Inflammatory macrophage (primary cell): Measurements from ENCODE around the gene CIAPIN1.
"Not testable (repeated sequence)": the region's sequence is repeated elsewhere in the genome, so short reads cannot be mapped to it uniquely, and the experiment has no call there.

Experiments used
- DNase-seq, 2 donors: peaks; one replicate each; pipeline ENCODE4 v3.0.0-alpha.2; 2020 to 2022

The CIAPIN1 gene

GRCh38 chr16:57476546-57477410 is 29.6 kb upstream of the CIAPIN1 start:
- no peak for DNase-seq

- peak; percentile 22 to 41 for DNase-seq
Observed at GRCh38 chr16:57475711-57476339, 28.6 kb upstream of the CIAPIN1 start.

DNA sequence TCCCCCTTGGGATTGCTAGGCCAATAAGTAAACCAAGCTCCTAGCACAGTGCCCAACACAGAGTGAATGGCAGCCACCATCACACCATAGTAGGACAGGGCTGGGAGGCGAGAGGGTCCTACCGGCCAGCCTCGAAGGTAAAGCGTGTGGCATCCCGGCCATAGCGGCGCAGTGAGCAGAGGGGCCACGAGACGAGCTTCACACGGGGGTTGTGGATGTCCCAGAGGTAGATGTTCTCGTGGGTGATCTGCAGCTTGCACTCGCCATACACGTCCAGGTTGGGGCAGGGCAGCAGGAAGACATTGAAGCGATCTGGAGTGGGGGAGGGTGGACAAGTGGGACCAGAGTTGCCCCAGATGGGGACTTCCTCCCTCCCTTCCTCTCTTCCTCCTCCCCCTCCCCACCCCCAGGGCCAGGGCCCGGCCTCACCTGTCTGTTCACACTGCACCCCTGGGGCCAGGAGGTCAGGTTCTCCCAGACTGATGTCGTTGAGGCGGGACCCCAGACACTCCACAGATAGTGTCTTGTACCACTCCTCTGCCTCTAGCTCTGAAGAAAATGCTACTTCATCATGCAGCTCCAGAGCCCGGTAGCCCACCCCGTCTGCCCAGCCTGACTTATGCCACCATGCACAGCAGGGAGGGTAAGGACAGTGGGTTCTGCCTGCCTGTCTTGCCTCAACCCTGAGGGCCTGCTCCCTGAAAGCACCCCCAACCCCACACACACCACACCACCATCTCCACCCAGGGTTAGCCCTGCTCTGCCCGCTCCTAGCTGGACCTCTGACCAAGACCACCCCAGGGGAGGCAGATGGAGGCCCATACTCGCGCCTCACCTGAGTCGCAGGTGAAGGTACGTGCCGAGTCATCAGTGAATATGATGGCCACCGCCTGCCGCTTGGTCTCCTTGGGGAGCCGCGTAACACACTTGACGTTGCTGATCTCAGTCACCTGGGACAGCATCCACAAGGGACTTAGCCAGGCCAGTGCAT is 27.8 kb upstream of the CIAPIN1 start:
- no peak for DNase-seq

DNA sequence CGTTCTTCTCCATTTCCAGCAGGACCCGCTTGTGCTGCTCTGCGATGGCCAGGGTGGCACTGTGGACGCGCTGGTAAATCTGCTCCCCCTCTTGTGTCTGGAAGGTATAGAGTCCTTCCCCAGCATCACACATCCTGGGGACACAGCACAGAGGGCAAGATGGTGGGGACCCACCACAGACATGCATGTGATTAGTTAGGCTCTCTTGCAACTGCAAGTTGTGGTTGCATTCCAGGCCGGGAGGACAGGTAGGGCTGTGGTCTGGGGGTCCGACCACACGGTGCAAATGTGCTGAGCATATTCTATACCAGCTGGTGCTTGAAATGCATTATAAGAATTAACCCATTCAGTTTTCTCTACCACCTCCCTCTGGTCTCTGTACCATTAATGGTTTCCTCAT is 26.7 kb upstream of the CIAPIN1 start:
- DNase-seq: no peak

DNA sequence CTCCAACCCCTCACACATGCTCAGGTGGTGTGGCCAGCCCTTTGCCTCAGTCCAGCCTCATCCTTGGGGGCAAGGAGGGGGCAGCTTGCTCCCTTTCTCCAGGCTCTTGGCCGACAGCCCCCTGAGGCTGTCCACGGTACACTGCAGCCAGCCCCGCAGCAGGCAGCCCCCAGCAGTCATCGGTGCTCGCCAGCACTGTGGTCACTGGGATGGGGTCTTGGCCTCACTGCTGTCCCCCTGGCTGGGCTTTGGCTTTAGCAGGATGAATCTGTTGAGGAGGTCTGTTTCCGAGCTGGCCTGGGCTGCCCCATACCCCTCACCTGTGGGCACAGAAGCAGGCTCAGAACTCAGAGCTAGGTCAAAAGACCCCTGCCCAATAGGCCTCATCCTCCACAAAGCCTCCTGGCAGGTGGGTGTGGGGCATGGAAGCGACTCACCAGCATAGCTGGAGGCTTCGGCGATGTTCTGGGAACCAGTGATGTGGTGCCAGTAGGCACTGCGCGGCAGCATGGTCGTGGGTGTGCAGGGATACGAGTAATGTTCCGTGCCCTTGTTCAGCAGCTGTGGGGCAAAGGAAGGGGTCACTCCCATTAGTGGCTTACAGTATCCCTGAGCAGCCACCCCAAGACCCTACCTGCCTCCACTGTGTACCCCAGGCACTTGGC is 26.1 kb upstream of the CIAPIN1 start:
- DNase-seq: no peak

DNA sequence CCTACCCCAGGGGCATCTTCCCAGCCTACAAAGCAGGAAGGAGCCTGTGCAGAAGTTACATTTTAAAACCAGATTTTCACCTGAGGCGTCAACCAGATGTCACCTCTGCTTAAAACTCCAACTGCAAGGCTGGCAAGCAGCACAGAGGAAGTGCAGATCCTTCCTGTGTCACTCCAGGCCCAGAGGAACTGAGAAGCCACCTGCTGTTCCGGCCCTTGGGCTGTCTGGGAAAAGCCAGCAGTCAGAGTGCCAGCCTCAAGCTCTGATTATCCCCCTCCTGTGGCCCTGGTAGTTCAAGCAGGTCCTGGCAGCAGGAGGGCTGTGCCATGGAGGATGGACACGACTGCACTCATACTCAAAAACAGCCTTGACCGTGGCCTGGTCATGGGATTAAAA is 25.5 kb upstream of the CIAPIN1 start:
- no peak for DNase-seq

GRCh38 chr16:57471852-57472664 is 24.9 kb upstream of the CIAPIN1 start:
- no peak for DNase-seq

- DNase-seq: no peak
Observed at GRCh38 chr16:57471209-57471608, 24.0 kb upstream of the CIAPIN1 start.

GRCh38 chr16:57470711-57471110 is 23.5 kb upstream of the CIAPIN1 start:
- DNase-seq: peak; percentile 51 to 63

DNA sequence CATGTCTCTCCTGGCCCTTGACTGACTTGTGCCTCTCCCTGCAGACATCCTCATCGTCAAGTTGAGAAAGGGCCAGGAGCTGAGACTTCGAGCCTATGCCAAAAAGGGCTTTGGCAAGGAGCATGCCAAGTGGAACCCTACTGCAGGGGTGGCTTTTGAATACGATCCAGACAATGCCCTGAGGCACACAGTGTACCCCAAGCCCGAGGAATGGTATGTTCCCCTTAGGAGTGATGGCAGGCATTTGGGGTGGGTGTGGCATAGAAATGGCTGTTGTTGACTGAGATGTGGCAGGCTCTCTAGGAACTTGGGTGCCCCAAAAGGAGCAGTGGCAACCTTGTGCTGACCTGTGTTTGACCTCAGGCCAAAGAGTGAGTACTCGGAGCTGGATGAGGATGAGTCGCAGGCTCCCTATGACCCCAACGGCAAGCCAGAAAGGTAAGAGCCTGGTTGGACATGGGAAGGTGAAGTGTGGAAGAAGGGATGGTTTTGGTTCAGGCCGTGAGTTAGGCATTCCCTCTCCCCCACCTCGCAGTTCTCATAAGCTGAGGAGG is 22.8 kb upstream of the CIAPIN1 start:
- no peak for DNase-seq

GRCh38 chr16:57469046-57469445 is 21.9 kb upstream of the CIAPIN1 start:
- DNase-seq: no peak

GRCh38 chr16:57468346-57468745 is 21.2 kb upstream of the CIAPIN1 start:
- DNase-seq: no peak

DNA sequence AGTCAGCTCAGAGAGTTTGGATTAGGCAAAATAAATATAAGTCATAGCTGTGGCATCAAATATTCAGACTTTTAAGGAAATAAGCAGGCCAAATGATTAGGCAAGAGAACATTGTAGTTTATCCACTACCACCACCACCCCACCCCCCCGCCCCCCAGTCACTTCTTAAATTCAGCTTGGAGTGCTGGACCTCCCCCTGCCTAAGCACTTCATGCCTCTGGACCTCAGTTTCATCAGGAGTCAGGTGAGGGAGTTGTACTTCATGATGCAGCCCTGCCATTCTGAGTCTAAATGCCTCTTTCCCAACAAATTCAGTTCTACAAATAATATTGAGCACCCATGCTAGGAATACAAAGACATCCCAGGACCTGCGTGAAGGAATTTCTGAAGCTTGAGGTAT is 17.3 kb upstream of the CIAPIN1 start:
- DNase-seq: no peak

- DNase-seq: peak; percentile 15 to 48
Observed at GRCh38 chr16:57462978-57463362, 15.8 kb upstream of the CIAPIN1 start.

DNA sequence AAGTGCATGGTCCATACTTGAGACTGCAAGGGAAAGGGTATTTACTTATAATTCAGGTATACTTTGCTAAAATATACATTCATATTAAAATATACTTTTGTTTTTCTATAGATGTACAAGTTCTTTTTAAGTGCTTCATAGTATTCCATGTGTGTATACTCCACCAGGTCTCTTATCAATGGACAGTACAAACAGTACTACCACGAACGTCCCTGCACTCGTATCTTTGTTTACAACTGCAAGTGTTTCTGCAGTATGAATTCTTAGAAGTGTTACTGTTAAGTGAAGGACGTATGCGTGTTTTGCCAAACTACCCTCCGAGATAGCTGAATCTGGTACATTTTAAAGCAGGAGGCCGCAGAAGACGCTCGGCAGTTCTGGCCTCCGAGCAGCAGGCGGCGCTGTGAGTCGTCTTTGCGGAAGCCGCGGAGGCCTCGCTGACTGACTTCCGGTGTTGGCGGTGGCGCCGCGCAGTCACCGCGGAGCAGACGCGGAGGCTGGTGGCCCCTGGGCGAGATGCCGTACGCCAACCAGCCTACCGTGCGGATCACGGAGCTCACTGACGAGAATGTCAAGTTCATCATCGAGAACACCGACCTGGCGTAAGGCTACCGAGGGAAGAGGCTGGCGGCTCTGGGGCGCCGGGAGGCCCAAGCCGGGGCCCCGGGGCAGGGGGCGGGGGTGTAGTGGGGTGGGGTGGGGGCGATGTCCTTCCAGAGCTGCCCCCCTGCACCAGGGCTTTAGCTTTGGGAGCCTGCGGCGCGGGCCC is 15.2 kb upstream of the CIAPIN1 start, which contains the start of gene POLR2C:
TSS of gene POLR2C (plus strand) at position 471 of the 769 bp plus-strand sequence. CDS start at position 517, 46 bp downstream.
- DNase-seq: peak; percentile 87 to 92

DNA sequence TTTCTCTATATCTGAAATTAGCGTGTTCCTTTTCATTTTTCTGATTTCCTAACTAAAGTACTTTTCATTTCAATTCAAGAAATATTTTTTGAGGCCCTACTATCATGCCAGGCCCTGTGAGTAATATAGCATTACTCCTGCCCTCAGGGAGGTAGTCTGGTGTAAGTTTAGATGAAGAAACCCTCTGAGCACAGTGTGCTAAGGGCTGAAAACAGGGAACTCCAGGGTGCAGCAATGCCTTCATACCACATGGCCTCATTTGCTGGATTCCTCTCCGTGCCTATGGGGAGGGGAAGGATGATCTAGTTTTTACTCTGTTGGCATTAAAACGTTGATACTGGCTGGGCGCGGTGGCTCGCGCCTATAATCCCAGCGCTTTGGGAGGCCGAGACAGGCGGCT is 4.8 kb upstream of the CIAPIN1 start:
- DNase-seq: peak in 1 of 2 donors; percentile 8

GRCh38 chr16:57446531-57447185 is 527 bp downstream of the CIAPIN1 start:
- peak in 1 of 2 donors; percentile 34 for DNase-seq

DNA sequence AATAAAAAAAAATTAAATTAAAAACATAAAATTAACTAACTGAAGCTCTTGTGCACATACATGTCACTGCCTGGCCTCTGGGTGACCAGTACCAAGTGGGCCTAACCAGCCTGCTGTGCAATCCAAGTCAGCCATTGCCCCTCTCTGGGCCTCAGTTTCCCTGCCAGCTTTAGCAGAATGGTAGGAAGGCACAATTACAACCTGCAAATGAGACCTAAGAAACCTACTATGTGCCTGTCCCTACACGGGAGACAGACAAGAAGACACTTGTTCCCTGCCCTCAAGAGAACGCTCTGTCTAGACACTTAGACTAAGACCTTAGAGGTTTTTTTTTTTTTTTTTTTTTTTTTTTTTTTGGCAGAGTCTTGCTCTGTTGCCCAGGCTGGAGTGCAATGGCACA is 1.7 kb downstream of the CIAPIN1 start:
- no peak for DNase-seq

DNA sequence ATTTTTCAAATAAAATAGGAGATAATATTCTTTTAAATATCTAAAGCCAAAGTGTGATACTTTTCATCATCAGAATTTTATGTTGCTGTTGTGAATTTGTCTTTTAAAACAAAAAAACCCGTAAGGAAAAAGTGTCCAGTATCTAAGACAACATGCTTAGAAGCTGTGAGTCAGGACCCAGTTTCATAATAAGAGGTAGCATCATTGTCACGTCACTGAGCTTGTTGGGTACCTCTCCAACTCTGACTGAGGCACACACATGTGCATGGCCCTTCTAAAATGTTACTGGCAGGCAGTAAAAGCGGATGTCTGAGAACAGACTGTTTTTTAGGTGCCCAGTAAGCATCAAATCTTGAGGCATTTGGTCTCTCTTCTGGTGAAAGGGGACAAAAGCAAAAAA is 2.5 kb downstream of the CIAPIN1 start:
- DNase-seq: no peak

DNA sequence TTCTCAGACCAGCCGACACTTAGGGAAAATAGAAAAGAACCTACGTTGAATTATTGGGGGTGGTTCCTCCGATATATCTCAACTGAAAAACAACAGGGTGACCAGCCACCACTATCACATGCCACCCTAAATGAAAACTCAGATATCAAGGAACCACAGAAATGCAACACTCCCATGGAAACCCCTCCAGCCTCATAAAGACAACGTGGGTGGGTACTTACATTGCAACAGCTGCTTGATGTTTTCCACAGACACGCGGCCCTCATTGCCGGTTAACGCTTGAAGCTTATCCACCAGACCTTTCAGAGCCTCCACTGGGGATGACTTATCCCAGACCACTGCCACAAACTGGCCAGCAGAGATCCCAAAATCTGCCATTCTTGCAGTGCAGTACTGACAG is 6.6 kb downstream of the CIAPIN1 start:
- not testable (repeated sequence) for DNase-seq
